ENCODE data around the gene UBE2U.
"Not testable (repeated sequence)": the region's sequence is repeated elsewhere in the genome, so short reads cannot be mapped to it uniquely, and the experiment has no call there.

Gene UBE2U

GRCh38 chr1:64240206-64240605, 36.8 kb downstream of the UBE2U start:
- DNase-seq, result peak; percentile 19

DNA sequence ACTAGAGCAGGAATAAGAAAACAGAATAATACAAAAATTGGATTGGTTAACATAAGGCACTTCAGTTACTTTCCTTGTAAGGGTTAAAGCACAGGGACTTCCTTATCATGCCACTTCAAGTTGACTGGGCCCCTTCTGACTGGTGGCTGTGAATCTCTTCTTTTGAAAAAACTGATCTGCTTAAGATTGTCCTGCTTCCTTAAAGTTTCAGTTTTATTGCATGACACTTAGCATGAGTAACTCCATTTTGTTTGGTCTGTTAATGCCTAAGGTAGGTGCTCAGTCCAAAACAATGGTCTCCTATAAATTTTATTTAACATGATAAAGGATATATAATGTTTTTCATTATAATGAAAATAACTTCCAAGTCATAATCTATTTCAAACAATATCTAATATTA, 37.6 kb downstream of the UBE2U start:
- no peak for DNase-seq

GRCh38 chr1:64242895-64243756, 39.7 kb downstream of the UBE2U start:
- peak; percentile 47 for DNase-seq

- no peak for DNase-seq
Measured at GRCh38 chr1:64243757-64244080, 40.3 kb downstream of the UBE2U start.

GRCh38 chr1:64245495-64245894, 42.1 kb downstream of the UBE2U start:
- no peak for DNase-seq

DNA sequence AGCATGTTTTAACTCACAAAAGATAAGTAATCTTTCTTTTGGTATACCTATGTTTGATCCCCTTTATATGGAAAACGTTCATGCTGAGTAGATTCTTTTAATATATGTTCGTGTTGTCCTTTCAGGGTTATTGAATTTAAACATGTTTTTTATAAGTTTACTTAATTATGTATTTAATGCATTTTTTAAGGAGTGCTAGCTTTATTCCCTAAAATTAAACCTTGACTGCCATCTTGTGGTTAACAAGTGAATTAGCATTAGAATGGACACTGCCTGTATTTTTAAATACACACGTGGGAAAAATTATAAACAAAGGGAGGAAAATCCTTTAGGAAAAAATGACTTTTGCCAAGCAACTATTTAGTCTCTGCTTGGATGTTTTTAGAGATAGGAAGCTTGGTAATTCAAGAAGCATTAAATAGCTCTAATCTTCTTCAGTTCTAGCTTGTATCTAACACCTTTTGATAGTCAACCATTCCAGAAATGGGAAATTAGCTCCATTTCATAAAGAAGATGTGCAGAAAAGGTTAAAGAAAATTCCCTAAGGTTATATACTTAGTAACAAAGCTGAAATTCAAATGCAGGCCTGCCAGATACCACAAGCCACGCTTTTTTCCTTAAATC, 43.0 kb downstream of the UBE2U start:
- DNase-seq, result peak; percentile 27

GRCh38 chr1:64248065-64248464, 44.6 kb downstream of the UBE2U start:
- DNase-seq, result no peak

GRCh38 chr1:64250472-64250871, 47.0 kb downstream of the UBE2U start:
- DNase-seq, result not testable (repeated sequence)

DNA sequence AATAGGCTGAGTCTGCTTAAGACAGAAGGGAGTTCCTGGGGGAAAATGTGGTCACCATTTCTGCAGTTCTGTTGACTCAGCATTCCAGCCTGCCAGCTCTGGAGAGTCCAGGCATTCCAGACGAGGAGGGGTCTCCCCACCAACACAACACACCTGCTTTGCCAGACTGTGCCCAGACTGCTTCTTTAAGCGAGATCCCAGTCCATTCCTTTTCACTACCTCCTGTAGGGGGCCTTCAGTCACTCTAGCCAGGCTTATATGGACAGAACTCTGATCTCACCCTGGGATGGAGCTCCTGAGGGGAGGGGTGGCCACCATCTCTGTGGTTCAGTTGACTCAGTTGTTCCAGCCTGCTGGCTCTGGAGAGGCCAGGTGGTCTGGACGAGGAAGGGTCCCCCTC, 48.5 kb downstream of the UBE2U start:
- DNase-seq, result no peak

DNA sequence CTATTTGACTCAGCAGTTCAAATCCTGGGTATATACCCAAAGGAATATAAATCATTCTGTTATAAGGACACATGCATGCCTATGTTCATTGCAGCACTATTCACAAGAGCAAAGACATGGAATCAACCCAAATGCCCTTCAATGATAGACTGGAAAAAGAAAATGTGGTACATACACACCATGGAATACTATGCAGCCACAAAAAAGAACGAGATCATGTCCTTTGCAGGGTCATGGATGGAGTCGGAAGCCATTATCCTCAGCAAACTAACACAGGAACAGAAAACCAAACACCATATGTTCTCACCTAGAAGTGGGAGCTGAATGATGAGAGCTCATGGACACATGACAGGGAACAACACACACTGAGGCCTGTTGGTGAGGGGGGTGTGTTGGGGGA, 53.8 kb downstream of the UBE2U start:
- DNase-seq, result not testable (repeated sequence)

- DNase-seq, result not testable (repeated sequence)
Measured at GRCh38 chr1:64258444-64258843, 55.0 kb downstream of the UBE2U start.

GRCh38 chr1:64263335-64263734, 59.9 kb downstream of the UBE2U start:
- DNase-seq, result no peak

DNA sequence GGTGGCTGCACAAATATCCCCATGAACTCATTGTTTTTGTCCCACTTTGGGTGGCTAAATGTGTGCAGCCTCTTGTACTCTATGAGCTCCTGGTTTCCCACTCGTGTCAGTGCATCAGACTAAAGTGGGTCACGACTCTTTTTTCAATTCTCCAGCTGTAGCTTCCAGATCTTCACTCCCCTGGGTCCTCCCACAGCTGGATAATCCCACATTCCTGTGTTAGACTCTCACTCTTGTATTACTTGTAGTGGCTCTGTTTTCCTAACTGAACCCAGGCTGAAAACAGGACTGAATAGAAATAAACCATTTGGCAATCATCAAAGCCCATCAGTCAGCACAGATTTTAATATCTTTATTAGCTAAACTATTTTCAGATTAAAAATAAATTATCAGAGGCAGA, 60.4 kb downstream of the UBE2U start:
- DNase-seq, result no peak

DNA sequence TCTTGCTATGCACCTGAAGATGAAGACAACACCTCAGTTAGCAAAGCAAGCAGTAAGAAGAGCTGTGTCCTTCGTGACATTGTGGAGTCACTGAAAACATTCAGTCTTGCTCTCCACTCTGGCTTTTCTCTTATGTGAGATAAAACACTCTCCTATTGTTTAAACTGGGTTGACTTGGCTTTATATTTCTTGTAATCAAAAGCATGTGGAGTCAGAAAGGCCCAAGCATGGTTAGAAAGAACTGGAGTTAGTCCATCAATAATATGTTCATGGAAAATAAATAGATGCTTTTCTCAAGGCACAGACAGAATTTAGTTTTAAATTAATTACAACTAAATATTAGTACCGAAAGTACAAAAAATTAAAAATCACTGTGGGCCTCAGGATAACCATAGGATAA, 61.7 kb downstream of the UBE2U start:
- DNase-seq, result no peak

GRCh38 chr1:64266991-64267390, 63.6 kb downstream of the UBE2U start:
- no peak for DNase-seq

- peak; percentile 80 for DNase-seq
Measured at GRCh38 chr1:64268653-64269557, 65.5 kb downstream of the UBE2U start.

DNA sequence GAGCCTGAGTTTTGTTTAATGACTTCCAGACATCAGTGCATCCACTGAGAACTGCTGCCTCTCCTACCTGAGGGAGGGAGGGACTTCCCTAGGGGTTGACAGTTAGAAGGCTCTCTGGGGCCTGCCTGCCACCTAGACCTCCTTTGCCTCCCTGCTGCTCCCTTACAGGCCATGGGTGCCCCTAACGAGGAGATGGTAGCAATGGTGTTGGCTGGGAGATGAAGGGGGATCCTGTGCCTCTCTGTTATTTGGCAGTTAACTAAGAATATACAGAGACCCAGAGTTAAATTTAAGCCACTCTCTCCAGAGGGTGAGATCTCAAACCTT, 66.1 kb downstream of the UBE2U start:
- no peak for DNase-seq

GRCh38 chr1:64280001-64280400, 76.6 kb downstream of the UBE2U start:
- DNase-seq, result no peak

GRCh38 chr1:64282351-64282750, 78.9 kb downstream of the UBE2U start:
- peak; percentile 18 for DNase-seq

GRCh38 chr1:64287071-64287470, 83.6 kb downstream of the UBE2U start:
- DNase-seq, result no peak

GRCh38 chr1:64290420-64290819, 87.0 kb downstream of the UBE2U start:
- no peak for DNase-seq

DNA sequence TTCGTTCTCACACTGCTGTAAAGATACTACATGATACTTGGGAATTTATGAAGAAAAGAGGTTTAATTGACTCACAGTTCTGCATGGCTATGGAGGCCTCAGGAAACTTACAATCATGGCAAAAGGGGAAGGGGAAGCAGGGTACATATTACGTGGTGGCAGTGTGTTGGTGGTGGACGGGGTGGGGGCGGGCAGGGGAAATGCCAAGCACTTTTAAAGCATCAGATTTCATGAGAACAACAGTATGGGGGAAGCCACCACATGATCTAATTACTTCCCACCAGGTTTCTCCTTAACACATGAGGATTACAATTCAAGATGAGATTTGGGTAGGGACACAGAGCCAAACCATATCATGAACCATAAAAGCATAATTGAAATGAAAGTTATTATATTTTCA, 88.5 kb downstream of the UBE2U start:
- no peak for DNase-seq

DNA sequence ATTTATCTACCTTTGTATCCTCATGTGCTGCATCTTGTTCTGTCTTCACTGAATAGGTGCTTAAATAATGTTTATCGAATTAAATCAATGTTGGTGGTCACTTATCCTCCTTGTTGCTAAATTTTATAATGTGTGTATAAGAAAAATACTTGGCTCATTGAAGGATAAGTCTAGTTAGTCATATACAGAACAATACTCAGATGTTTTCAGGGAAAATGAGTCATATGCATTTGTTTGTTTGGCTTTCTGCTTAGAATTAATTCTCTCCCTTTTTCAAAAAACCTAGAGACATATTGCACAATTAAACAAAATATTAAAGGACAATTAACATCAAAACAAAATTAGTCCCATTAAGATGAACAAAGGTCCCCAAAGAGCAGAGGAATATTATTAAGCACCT, 89.0 kb downstream of the UBE2U start:
- DNase-seq, result no peak

DNA sequence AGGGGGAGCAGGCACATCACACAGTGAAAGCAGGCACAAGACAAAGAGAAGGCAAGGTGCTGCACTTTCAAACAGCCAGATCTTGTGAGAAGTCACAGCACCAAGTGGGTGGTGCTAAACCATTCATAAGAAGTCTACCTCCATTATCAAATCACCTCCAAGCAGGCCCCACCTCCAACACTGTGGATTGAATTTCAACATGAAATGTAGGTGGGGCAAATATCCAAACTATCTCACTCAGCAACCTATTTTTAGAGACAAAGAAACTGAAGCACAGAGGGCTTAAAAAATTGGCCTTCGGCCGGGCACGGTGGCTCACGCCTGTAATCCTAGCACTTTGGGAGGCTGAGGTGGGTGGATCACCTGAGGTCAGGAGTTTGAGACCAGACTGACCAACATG, 90.4 kb downstream of the UBE2U start:
- DNase-seq, result no peak

All from fibroblast of skin of abdomen (primary cell).